GM10248 (cell line): ENCODE measurements around the gene ARAP3.

Source experiments
- CTCF ChIA-PET: fragments of 300-600 bp; sonication (Branson Sonifier 250); formaldehyde crosslinking; extraction: SDS; loops from one replicate; lab custom pipeline; 2021; ENCODE audit warnings: antibody characterized with exemption; lab: Yijun Ruan, JAX
- POLR2A ChIA-PET: fragments of 350-650 bp; sonication (Branson Sonifier 250); formaldehyde crosslinking; extraction: SDS; loops from one replicate; lab custom pipeline; 2020; ENCODE audit warnings: antibody characterized with exemption; lab: Yijun Ruan, JAX
- DNase-seq: peaks from one replicate; pipeline ENCODE4 v3.0.0; 2012; ENCODE audit errors: extremely low spot score
- TF ChIP-seq, protein P1 (sequence below): IDR thresholded peaks from 2 replicates; pipeline ENCODE4 v1.5.1; 2012; ENCODE audit warnings: mild to moderate bottlenecking, low read depth; ENCODE audit errors: extremely low read depth, missing control alignments, control extremely low read depth

ARAP3 gene

DNA sequence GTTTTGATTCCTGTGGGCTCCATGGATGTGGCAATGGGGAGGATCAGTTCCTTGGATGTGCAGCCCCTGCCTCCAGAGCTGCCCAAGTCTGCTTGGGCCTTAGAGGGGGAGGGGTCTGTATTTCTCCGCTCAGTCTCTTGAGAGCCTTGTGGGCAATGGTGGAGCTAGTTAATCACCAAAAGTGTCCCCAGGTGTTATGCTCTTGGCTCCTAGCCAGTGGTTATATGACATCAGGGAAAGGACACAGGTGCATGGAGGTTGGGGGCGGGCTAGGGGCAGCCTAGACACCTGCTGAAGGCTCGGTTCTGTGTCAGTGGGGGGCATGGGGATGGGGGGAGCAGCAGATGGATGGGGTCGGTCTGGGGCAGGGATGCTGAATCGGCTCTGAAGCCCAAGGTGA, 12.4 kb upstream of the ARAP3 start:
- no peak for DNase-seq
- CTCF ChIA-PET, result interaction anchor here (0.8 to 8.0 kb wide), 9 partner anchors 7 to 450 kb away, joined by 3 to 158 read pairs (median 35); partner anchors contain the start of genes PCDH1 and PCDH12
- POLR2A ChIA-PET, result no interaction called here
- TF ChIP-seq, protein P1, sequence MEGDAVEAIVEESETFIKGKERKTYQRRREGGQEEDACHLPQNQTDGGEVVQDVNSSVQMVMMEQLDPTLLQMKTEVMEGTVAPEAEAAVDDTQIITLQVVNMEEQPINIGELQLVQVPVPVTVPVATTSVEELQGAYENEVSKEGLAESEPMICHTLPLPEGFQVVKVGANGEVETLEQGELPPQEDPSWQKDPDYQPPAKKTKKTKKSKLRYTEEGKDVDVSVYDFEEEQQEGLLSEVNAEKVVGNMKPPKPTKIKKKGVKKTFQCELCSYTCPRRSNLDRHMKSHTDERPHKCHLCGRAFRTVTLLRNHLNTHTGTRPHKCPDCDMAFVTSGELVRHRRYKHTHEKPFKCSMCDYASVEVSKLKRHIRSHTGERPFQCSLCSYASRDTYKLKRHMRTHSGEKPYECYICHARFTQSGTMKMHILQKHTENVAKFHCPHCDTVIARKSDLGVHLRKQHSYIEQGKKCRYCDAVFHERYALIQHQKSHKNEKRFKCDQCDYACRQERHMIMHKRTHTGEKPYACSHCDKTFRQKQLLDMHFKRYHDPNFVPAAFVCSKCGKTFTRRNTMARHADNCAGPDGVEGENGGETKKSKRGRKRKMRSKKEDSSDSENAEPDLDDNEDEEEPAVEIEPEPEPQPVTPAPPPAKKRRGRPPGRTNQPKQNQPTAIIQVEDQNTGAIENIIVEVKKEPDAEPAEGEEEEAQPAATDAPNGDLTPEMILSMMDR, result no peak

DNA sequence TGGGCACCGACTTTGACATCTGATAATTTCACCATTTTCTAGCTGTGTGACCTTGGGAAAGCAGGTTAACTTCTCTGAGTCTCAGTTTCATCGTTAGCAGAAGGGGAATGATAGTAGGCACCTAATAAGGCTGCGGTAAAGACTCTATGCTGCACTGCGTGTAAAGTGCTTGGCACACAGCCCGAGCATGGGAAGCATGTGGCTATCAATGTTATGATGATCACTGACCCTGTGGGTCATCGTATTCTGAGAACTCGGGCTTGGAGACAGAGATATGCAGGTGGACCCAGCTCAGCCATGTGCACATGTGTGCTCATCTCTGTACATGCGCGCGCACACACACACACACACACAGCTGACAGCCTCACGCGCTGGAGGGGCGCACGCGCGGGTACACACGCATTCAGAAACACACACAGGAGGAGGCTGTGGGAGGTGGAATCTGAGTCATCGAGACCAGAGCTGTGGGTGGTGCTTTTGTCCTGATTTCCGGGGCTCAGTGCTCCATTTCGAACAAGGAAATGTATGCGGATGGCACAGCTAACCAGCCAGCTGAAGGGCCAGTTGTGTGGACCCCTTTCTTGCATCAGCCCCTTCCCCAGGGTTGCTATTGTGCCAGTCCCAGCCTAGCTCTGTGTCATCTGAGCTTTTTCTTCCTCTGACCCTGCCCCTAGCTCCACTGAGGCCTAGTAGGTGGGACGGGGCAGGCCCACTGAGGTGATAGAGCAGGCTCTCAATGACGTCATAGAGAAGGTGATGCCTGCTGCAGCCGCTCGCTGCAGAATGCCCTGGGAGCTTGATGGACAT, 11.1 kb upstream of the ARAP3 start:
- DNase-seq, result no peak

GRCh38 chr5:141692533-141692888, 10.5 kb upstream of the ARAP3 start:
- TF ChIP-seq, protein P1, result no peak
- DNase-seq, result no peak
- POLR2A ChIA-PET, result interaction anchor here (0.9 kb wide), 1 partner anchor 187 kb away, joined by 3 read pairs; no protein-coding TSS in a partner anchor
- CTCF ChIA-PET, result interaction anchor here (0.5 to 8.0 kb wide), 68 partner anchors 9 to 456 kb away, joined by 3 to 158 read pairs (median 6); partner anchors contain the start of genes ARAP3, DELE1, FCHSD1 and HDAC3

More for the DNA sequence above, 11.1 kb upstream of the ARAP3 start:
- TF ChIP-seq, protein P1, result no peak
- ChIA-PET POLR2A (no interaction called here), CTCF (interaction anchor here (0.8 to 8.0 kb wide), 29 partner anchors 9 to 452 kb away, joined by 3 to 158 read pairs (median 12); partner anchors contain the start of genes PCDH1, PCDH12 and RNF14)

DNA sequence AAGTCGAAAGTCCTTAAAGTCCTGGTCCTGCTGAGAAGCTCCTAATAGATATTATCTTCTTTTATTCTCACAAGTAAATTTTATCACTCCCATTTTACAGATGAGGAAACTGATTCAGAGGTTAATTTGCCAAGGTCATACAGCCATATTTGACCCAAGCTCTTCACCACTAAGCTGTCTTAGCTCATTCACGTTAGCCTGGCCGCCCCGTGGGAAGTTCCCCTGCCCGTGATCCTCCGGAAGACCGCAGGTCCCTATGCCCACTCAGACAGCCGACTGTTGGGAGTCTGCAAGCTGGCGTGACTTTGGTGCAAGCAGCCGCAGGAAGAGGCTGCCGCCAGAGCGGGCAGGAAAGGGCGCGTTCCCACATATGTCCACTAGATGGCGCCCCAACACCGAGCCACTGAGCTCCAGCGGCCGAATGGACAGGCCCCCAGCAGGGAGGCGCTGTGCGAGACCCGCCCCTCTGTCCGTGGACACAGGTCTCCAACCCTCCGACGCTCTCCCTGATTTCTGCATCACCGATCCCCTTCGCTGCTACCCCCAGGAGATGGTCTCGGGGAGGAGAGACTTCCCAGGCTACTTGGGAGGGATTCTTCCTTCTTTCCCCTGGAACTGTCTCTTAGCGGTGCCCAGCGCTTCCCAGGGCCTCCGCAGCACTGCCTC, 10.0 kb upstream of the ARAP3 start:
- peak; percentile 88 for DNase-seq
- CTCF ChIA-PET, result interaction anchor here (0.5 to 8.0 kb wide), 81 partner anchors 10 to 953 kb away, joined by 3 to 158 read pairs (median 4); partner anchors contain the start of genes ARAP3, DELE1, FCHSD1 and HDAC3
- POLR2A ChIA-PET, result interaction anchor here (0.9 kb wide), 1 partner anchor 187 kb away, joined by 3 read pairs; no protein-coding TSS in a partner anchor
- TF ChIP-seq, protein P1, result peak; percentile 98

GRCh38 chr5:141691286-141691866, 9.3 kb upstream of the ARAP3 start:
- TF ChIP-seq, protein P1, result no peak
- CTCF ChIA-PET, result interaction anchor here (0.7 to 8.0 kb wide), 78 partner anchors 10 to 953 kb away, joined by 3 to 158 read pairs (median 4); partner anchors contain the start of genes ARAP3, DELE1, FCHSD1 and HDAC3
- POLR2A ChIA-PET, result interaction anchor here (0.9 kb wide), 1 partner anchor 188 kb away, joined by 3 read pairs; no protein-coding TSS in a partner anchor
- no peak for DNase-seq
